Stimulated activated naive CD8-positive, alpha-beta T cell treated with anti-CD3 and anti-CD28 coated beads, Interleukin-15, amount 100 ng/mL, for 72 hours (primary cell): ENCODE measurements around the gene IL6.
"Not testable (repeated sequence)": the region's sequence is repeated elsewhere in the genome, so short reads cannot be mapped to it uniquely, and the experiment has no call there.

Source experiments
- ATAC-seq: fragments of 150-1000 bp; cut with Tn5 transposase; 2 replicates; pipeline ENCODE4 v1.10.0; 2021; ENCODE audit warnings: mild to moderate bottlenecking, moderate library complexity
- DNase-seq, 2 donors: peaks; one replicate each; pipeline ENCODE4 v3.0.0; 2021 to 2022
- H3K27ac Mint-ChIP-seq, 2 donors: one replicate each; pipeline ENCODE4 v1.8.0; 2022; ENCODE audit warnings: mild to moderate bottlenecking in 2 of 2, mixed read lengths in 2 of 2, moderate library complexity in 2 of 2
- H3K27me3 Mint-ChIP-seq: one replicate; pipeline ENCODE4 v1.8.0; 2022; ENCODE audit warnings: mixed read lengths
- H3K4me1 Mint-ChIP-seq: one replicate; pipeline ENCODE4 v1.8.0; 2022; ENCODE audit warnings: mild to moderate bottlenecking, mixed read lengths
- H3K4me3 Mint-ChIP-seq, 2 donors: one replicate each; pipeline ENCODE4 v1.8.0; 2022; ENCODE audit warnings: mild to moderate bottlenecking in 2 of 2, mixed read lengths in 2 of 2, moderate library complexity in 1 of 2
- H3K9me3 Mint-ChIP-seq, 2 donors: one replicate each; pipeline ENCODE4 v1.8.0; 2022; ENCODE audit warnings: mixed read lengths in 2 of 2

Gene IL6

GRCh38 chr7:22697876-22698606 is 29.0 kb upstream of the IL6 start:
- ATAC-seq (peak; percentile 89), DNase-seq (no peak)
- H3K4me3 Mint-ChIP-seq: peak overlapping the region; percentile 22 to 53
- H3K9me3 Mint-ChIP-seq: peaks cover 0 to 6% of the 10 kb centered on the region in 2 donors
- H3K27ac Mint-ChIP-seq: peak overlapping the region; percentile 9 to 13
- peaks cover 73% of the 10 kb centered on the region for H3K4me1 Mint-ChIP-seq
- peaks cover 6% of the 10 kb centered on the region for H3K27me3 Mint-ChIP-seq

- DNase-seq (no peak), ATAC-seq (peak; percentile 22)
- peaks cover 69% of the 10 kb centered on the region for H3K4me1 Mint-ChIP-seq
Observed at GRCh38 chr7:22698767-22699166, 28.2 kb upstream of the IL6 start.

GRCh38 chr7:22700559-22701002 is 26.4 kb upstream of the IL6 start:
- Mint-ChIP-seq H3K27me3 (no peaks in the 10 kb centered on the region), H3K27ac (peak overlapping the region in 1 of 2 donors; percentile 22), H3K4me1 (peaks cover 52% of the 10 kb centered on the region), H3K9me3 (peaks cover 0 to 6% of the 10 kb centered on the region in 2 donors), H3K4me3 (no peak overlapping the region)
- ATAC-seq (peak; percentile 69), DNase-seq (no peak)

More at GRCh38 chr7:22698767-22699166, 28.2 kb upstream of the IL6 start:
- peak overlapping the region in 1 of 2 donors; percentile 9 for H3K27ac Mint-ChIP-seq
- H3K27me3 Mint-ChIP-seq: no peaks in the 10 kb centered on the region
- peak overlapping the region in 1 of 2 donors; percentile 53 for H3K4me3 Mint-ChIP-seq
- peaks cover 0 to 6% of the 10 kb centered on the region in 2 donors for H3K9me3 Mint-ChIP-seq

GRCh38 chr7:22702516-22702915 is 24.5 kb upstream of the IL6 start:
- Mint-ChIP-seq H3K27ac (no peak overlapping the region), H3K9me3 (peaks cover 0 to 6% of the 10 kb centered on the region in 2 donors), H3K27me3 (no peaks in the 10 kb centered on the region), H3K4me3 (no peak overlapping the region), H3K4me1 (peaks cover 34% of the 10 kb centered on the region)
- ATAC-seq (no peak), DNase-seq (no peak)

- not testable (repeated sequence) for DNase-seq, ATAC-seq, H3K4me3 Mint-ChIP-seq, H3K27ac Mint-ChIP-seq, H3K9me3 Mint-ChIP-seq, H3K27me3 Mint-ChIP-seq
- peaks cover 26% of the 10 kb centered on the region for H3K4me1 Mint-ChIP-seq
Observed at GRCh38 chr7:22703107-22703855, 23.7 kb upstream of the IL6 start.

GRCh38 chr7:22703978-22704610 is 22.9 kb upstream of the IL6 start:
- not testable (repeated sequence) for H3K9me3 Mint-ChIP-seq, H3K27ac Mint-ChIP-seq, H3K4me3 Mint-ChIP-seq, ATAC-seq, DNase-seq, H3K27me3 Mint-ChIP-seq
- peaks cover 18% of the 10 kb centered on the region for H3K4me1 Mint-ChIP-seq

- H3K27me3 Mint-ChIP-seq, ATAC-seq, H3K27ac Mint-ChIP-seq, H3K4me3 Mint-ChIP-seq, H3K9me3 Mint-ChIP-seq, DNase-seq: not testable (repeated sequence)
- peaks cover 13% of the 10 kb centered on the region for H3K4me1 Mint-ChIP-seq
Observed at GRCh38 chr7:22704722-22705121, 22.3 kb upstream of the IL6 start.

GRCh38 chr7:22705874-22706273 is 21.1 kb upstream of the IL6 start:
- H3K4me1 Mint-ChIP-seq, H3K4me3 Mint-ChIP-seq, H3K27me3 Mint-ChIP-seq, H3K9me3 Mint-ChIP-seq, H3K27ac Mint-ChIP-seq, ATAC-seq, DNase-seq: not testable (repeated sequence)

DNA sequence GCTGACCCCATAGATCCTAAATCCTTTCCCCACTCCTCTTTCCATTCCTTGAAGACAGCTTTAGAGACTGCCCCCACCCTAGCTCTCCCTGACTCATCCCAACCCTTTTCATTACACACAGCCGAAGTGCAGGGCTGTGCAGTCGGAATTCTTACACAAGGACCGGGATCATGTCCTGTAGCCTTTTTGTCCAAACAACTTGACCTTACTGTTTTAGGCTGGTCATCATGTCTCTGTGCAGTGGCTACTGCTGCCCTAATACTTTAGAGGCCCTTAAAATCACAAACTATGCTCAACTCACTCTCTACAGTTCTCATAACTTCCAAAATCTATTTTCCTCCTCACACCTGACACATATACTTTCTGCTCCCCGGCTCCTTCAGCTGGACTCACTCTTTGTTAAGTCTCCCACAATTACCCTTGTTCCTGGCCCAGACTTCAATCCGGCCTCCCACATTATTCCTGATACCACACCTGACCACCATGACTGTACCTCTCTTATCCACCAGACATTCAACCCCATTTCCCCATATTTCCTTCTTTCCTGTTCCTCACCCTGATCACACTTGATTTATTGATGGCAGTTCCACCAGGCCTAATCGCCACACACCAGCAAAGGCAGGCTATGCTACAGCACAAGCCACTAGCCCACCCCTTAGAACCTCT is 19.8 kb upstream of the IL6 start:
- H3K27me3 Mint-ChIP-seq, H3K4me1 Mint-ChIP-seq, DNase-seq, H3K27ac Mint-ChIP-seq, H3K4me3 Mint-ChIP-seq, H3K9me3 Mint-ChIP-seq, ATAC-seq: not testable (repeated sequence)

- not testable (repeated sequence) for DNase-seq, H3K4me3 Mint-ChIP-seq, H3K9me3 Mint-ChIP-seq, H3K4me1 Mint-ChIP-seq, ATAC-seq, H3K27ac Mint-ChIP-seq
- H3K27me3 Mint-ChIP-seq: peaks cover 11% of the 10 kb centered on the region
Observed at GRCh38 chr7:22708214-22708613, 18.8 kb upstream of the IL6 start.

DNA sequence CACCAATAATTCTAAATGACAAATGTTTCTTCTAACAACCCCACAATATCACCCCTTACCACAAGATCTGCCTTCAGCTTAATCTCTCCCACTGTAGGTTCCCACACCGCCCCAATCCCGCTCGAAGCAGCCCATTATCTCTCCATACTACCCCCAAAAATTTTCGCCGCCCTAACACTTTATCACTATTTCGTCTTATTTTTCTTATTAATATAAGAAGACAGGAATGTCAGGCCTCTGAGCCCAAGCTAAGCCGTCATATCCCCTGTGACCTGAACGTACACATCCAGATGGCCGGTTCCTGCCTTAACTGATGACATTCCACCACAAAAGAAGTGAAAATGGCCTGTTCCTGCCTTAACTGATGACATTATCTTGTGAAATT is 18.3 kb upstream of the IL6 start:
- not testable (repeated sequence) for DNase-seq, H3K9me3 Mint-ChIP-seq, H3K27ac Mint-ChIP-seq, ATAC-seq, H3K4me1 Mint-ChIP-seq, H3K4me3 Mint-ChIP-seq
- H3K27me3 Mint-ChIP-seq: peaks cover 11% of the 10 kb centered on the region

- H3K4me1 Mint-ChIP-seq, H3K4me3 Mint-ChIP-seq, H3K27ac Mint-ChIP-seq, H3K9me3 Mint-ChIP-seq, DNase-seq, ATAC-seq: not testable (repeated sequence)
- peaks cover 11% of the 10 kb centered on the region for H3K27me3 Mint-ChIP-seq
Observed at GRCh38 chr7:22709062-22709829, 17.8 kb upstream of the IL6 start.

DNA sequence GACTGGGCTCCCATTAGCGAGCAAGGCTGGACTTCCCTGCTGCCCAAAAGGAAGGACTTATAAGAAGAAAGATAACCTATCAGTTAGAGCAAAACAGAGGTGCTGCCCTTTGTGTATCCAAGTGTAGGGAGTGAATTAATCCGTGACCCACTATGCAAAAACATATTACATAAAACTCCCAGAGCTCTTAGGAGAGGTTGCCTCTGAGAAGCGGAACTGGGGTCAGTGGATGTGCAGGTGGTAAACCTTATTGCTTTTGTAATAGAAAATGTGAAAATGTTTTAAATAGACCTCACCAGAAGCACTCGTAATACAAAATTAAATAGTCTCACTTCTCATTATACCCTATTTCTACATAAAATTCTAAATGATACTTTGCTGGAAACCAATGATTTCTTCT is 17.1 kb upstream of the IL6 start:
- H3K27me3 Mint-ChIP-seq: peaks cover 16% of the 10 kb centered on the region
- DNase-seq (no peak), ATAC-seq (no peak)
- H3K9me3 Mint-ChIP-seq: no peaks in the 10 kb centered on the region
- H3K4me3 Mint-ChIP-seq: no peak overlapping the region
- no peak overlapping the region for H3K27ac Mint-ChIP-seq
- peaks cover 7% of the 10 kb centered on the region for H3K4me1 Mint-ChIP-seq

- H3K4me3 Mint-ChIP-seq: no peak overlapping the region
- H3K9me3 Mint-ChIP-seq: no peaks in the 10 kb centered on the region
- peaks cover 37% of the 10 kb centered on the region for H3K27me3 Mint-ChIP-seq
- no peak for DNase-seq
- no peak overlapping the region for H3K27ac Mint-ChIP-seq
- peaks cover 7% of the 10 kb centered on the region for H3K4me1 Mint-ChIP-seq
- no peak for ATAC-seq
Observed at GRCh38 chr7:22712999-22713398, 14.0 kb upstream of the IL6 start.

- no peaks in the 10 kb centered on the region for H3K9me3 Mint-ChIP-seq
- no peak overlapping the region for H3K27ac Mint-ChIP-seq
- DNase-seq (no peak), ATAC-seq (no peak)
- peaks cover 42% of the 10 kb centered on the region for H3K27me3 Mint-ChIP-seq
- no peak overlapping the region for H3K4me3 Mint-ChIP-seq
- H3K4me1 Mint-ChIP-seq: peaks cover 7% of the 10 kb centered on the region
Observed at GRCh38 chr7:22713463-22713862, 13.5 kb upstream of the IL6 start.
